HG02840 (cell line): ENCODE results near the gene YPEL1.
"Not testable (repeated sequence)": the region's sequence is repeated elsewhere in the genome, so short reads cannot be mapped to it uniquely, and the experiment has no call there.

Experiments
- ATAC-seq: cut with Tn5 transposase; IDR thresholded peaks from one replicate; pipeline ENCODE4 v1.9.1; 2021; ENCODE audit warnings: mild to moderate bottlenecking, moderate library complexity, moderate number of reproducible peaks; ENCODE audit not compliant: unreplicated experiment, low FRiP score

YPEL1 gene

DNA sequence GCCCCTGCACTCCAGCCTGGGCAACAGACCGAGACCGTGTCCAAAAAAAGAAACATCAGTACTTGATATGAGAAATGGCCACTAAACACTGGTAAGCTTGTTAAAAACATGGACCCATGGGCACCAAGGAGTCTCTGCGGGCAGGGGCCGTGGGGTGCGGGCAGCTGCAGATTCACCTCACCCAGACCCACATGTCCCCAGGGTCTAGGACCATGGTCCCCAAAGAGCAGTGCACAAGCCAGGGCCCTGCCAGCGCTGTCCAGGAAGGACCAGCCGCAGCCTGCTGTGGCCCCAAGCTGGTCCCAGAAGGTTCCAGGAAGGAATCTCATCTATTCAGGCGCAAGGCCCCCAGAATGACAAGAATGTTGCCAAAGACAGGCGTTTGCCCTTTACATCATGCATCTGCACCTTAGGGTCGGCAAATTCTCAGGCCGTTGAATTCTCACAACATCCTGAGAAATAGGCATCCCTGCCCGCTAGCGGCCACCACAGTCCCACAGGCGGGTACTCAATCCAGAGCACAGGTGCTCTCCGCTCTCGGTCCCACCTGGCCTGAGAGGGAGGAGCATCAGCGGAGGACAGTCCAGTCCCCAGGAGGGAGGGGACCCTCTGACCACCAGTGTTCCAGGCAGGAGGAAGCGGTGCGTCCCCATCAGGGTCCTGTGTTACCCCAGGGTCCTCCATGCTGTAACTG lies 9.5 kb downstream of the YPEL1 start:
- no peak for ATAC-seq

- not testable (repeated sequence) for ATAC-seq
Observed at GRCh38 chr22:21724496-21724895, 11.1 kb downstream of the YPEL1 start.

DNA sequence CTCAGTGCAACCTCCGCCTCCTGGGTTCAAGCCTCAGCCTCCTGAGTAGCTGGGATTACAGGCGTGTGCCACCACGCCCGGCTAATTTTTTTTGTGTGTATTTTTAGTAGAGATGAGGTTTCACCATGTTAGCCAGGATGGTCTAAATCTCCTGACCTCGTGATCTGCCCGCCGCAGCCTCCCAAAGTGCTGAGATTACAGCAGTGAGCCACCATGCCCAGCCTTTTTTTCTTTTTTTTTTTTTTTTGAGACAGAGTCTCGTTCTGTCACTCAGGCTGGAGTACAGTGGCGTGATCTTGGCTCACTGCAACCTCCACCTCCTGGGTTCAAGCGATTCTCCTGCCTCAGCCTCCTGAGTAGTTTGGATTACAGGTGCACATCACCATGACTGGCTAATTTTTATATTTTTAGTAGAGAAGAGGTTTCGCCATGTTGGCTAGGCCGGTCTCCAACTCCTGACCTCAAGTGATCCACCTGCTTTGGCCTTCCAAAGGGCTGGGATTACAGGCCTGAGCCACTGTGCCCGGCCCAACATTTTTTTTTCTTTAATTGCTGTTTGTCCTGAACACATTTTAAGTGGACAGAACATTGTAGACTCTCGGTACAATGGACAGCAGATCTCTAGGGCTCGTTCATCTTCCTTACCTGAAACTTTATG lies 14.3 kb downstream of the YPEL1 start:
- ATAC-seq: not testable (repeated sequence)

DNA sequence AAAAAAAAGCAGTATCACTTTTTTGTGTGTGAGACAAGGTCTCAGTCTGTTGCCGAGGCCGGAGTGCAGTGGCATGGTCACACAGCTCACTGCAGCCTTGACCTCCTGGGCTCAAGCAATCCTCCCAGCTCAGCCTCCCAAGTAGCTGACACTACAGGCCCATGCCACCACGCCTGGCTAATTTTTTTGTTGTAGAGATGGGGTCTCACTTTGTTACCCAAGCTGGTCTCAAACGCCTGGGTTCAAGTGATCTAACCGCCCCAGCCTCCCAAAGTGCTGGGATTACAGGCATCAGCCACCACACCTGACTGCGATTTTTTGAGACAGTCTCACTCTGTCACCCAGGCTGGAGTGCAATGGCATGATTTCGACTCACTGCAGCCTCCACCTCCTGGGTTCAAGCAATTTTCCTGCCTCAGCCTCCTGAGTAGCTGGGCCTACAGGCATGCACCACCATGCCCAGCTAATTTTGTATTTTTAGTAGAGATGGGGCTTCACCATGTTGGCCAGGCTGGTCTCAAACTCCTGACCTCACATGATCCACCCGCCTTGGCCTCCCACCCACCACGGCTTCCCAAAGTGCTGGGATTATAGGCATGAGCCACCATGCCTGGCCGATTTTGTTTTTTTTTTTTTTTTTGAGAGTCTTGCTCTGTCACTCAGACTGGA lies 15.3 kb downstream of the YPEL1 start:
- not testable (repeated sequence) for ATAC-seq

DNA sequence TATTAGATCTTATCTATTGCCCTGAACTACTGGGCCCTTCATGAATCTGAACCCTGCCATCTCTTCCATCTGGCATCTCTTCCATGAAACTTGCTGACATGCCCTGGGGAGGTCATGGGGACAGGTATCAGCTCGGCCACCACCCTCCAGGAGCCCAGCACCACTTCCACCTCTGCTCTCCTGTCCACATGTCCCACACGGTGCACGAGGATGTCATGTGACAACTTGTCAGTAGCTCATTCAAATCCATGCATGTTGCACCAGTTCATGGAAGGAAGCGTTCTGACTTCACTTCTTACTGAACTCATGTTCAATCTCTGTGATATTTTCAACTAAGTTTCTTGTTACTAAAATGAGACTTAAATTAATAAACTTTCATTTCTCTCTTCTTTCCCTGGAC lies 16.6 kb downstream of the YPEL1 start:
- no peak for ATAC-seq

GRCh38 chr22:21718499-21718898 lies 17.1 kb downstream of the YPEL1 start:
- no peak for ATAC-seq

DNA sequence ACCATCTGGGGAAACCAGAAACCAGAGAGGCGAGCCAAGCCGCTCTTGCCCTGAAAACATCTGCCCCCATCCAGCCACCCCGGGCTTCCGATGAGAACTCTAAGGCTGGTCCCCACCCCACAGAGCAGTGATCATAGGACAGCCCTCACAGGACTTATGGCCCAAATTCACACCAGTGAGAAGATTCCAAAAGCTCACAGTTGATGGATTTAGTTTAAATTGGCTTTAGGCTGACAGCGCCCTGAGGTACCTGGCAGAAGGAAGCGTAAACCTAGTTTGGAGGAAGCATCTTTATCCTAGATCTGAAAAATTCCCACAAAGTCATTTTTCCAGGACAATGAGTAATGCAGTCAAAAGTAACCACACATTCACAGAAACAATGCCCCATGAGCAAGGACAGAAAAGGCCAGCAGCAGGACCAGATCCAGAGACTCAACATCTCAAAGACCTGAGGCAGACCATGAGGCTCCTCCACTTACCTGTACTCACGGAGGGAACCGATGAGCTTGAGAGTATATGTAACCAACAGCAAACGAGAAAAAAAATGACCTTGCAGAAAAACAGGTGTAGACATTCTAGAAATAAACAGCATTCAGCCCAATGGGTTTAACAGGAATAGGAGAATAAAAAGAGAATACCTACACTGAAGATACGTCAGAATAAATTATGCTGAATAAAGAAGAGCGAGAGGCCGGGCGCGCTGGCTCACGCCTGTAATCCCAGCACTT lies 19.0 kb downstream of the YPEL1 start:
- ATAC-seq: not testable (repeated sequence)

- ATAC-seq: no peak
Observed at GRCh38 chr22:21714786-21715185, 20.8 kb downstream of the YPEL1 start.

DNA sequence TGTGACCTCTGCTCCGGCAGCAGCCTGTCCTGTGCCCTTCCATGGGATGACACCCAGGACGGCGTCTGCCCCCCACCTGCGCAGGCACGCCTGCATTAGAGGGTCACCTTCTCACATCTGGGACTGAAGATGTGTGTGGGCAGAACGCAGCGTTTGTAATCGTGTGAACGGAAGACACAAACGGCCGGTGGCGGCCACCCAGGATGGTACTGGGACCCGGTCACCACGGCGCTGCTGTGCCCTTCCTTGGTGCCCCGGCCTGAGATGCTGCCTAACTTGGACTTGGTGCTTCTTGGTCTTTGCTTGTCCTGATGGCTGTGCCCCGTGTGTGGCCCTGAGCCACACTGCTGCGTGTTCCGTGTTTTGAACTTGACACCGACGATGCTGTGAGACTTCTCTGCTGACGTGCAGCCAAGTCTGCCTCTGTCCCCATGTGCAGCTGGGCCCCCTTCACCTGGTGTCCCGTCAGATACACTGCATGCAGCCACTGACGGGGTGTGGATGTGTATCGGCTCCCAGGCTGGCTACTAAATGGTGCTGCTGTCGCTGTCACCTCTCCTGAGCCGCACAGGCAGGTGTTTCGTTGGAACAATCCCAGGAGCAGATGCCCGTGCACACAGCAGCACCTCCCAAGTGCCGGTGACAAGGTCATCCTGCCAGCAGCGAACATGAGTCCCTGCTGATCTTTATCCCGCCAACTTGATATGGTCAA lies 21.4 kb downstream of the YPEL1 start:
- ATAC-seq: no peak

DNA sequence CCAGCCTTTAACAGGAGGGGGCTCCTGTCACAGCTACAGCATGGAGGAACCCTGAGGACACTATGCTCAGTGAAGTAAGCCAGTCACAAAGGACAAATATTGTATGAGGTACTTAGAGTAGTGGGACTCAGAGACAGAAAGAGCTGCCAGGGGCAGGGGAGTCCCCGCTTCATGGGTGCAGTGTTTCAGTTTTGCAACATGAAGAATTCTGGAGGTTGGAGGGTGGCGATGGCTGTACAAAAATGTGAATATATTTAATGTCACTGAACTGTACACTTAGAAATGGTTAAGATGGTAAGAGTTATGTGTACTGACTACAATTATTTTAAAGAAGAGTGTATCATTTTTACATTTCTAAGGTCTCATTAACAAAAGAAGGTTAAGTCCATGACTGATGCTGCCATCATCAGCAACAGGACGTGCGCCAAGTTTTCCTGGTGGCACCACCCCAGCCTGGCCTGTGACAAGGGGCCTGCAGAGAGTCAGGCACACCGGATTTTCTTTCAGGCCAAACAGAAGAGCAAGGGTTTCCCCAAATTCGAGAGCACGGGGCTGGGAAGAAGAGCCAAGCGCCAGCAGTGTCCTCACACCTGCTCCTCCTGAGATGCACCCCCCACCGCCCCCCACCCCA lies 22.1 kb downstream of the YPEL1 start:
- ATAC-seq: no peak

DNA sequence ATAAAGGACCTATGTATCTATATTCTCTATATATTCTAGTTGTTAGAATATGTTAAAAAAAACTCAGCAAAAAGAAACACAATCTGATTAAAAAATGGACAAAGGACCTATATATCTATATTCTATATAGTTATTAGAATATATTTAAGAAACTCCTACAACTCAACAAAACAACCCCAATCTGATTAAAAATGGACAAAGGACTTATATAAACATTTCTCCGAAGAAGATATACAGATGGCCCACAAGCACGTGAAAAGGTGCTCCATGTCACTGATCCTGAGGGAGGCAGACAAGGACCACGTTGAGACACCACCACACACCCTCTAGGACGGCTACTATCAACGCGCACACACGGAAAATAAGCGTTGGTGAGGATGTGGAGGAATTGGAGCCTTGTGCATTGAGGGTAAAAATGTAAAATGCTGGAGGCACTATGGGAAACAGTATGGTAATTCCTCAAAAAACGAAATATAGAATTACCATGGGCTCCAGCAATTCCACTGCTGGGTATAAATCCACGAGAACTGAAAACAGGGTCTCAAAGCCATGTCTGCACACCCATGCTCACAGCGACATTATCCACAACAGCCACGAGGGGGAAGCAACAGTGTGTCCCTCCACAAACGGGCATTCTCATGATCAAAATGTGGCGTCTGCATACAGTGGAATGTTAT lies 22.7 kb downstream of the YPEL1 start:
- ATAC-seq: no peak

GRCh38 chr22:21711851-21712250 lies 23.7 kb downstream of the YPEL1 start:
- no peak for ATAC-seq

GRCh38 chr22:21710156-21710555 lies 25.4 kb downstream of the YPEL1 start:
- no peak for ATAC-seq

DNA sequence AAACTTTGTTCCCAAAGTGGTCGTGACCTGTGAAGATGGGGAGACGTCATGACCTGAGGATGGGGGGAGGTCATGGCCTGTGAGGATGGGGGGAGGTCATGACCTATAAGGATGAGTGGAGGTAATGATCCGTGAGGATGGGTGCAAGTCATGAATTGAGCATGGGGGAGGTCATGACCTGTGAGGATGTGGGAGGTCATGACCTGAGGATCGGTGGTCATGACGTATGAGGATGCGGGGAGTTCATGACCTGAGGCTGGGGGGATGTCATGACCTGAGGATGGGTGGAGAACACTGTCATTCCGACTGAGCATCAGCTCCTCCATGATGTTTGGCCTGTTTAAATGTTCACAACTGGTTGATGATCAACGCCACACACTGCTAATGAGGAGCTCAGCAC lies 25.9 kb downstream of the YPEL1 start:
- ATAC-seq: no peak

- ATAC-seq: no peak
Observed at GRCh38 chr22:21708960-21709359, 26.6 kb downstream of the YPEL1 start.

DNA sequence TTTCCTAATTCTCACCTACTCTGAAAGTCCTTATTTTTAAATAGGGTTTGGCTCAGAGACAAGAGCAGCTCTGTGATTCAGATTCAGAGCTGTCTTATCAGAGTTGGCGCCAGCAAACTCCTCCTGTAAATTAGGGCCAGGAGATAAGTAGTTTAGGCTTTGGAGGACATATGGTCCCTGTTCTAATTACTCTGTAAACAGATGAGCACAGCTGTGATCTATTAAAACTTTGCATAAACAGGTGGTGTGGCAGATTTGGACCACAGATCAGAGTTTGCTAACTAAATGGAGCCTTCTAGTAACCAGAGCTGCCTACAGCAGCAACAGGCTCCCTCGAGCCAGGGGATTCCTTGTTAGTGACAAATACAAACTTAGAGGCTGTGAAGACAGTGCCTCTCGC lies 27.9 kb downstream of the YPEL1 start:
- ATAC-seq: no peak

GRCh38 chr22:21703684-21704316 lies 31.8 kb downstream of the YPEL1 start:
- no peak for ATAC-seq

- no peak for ATAC-seq
Observed at GRCh38 chr22:21702700-21703683, 32.6 kb downstream of the YPEL1 start.
